Fibroblast of mammary gland (primary cell): ENCODE data around the gene MRGPRG.
A peak's percentile ranks its signal among the peaks of the same experiment; 100 is the strongest.

ENCODE experiments used
- DNase-seq: peaks from one replicate; pipeline ENCODE4 v3.0.0-alpha.2; 2010; ENCODE audit warnings: low read depth
- H3K4me3 ChIP-seq: 2 replicates; pipeline ENCODE4 v1.5.1; 2011; ENCODE audit warnings: low read depth, mild to moderate bottlenecking, low read length, moderate library complexity; ENCODE audit not compliant: control insufficient read depth
- CTCF ChIP-seq: conservative IDR thresholded peaks from 2 replicates; pipeline ENCODE4 v1.5.1; 2011; ENCODE audit warnings: low read depth, low read length, inconsistent platforms; ENCODE audit not compliant: control insufficient read depth, insufficient read depth

The MRGPRG gene

GRCh38 chr11:3196161-3197043 is 22.2 kb downstream of the MRGPRG start:
- DNase-seq, result no peak
- no peak overlapping the region for H3K4me3 ChIP-seq
- no peak for TF ChIP-seq CTCF

DNA sequence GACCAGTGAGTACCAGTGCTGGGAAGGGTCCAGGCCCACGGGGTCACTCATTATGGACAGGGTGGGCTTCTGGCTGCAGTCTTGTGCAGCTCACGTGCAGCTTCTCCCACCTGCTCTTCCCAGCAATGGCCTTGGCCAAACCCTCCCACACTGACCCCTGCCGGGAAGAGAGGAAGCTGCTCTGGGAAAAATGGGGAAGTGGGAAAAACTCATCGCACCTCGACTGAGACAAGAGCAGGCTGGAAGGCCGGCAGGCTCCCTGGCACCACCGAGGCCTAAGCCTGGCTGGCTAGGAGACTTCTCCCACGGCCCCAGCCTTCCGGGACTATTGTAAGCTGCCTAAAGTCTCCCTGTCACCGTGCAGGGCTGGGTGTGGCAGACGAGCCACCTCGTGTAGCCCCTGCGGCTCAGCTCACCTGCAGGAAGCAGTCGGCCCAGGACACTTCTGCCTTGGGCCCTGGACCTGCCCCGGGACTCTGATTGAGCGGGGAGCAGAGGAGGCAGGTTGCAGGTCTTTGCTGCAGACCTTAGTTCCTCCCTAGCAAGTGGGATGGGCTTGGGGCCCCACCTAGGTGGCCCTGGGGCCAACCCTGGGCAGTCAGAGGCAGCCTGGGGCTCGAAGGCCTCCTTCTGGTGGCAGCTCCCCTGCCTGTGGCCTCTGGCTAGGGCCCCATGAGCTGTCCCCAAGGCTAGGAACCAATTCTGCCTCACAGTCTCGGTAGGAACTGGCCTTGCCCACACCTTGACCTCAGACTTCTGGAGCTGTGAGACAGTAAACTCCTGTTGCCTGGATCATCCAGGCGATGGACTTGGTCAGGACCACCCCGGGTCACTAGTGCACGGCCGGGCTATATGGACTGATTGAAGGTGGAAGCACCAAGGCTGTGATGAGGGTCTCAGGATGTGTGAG is 23.1 kb downstream of the MRGPRG start:
- no peak overlapping the region for H3K4me3 ChIP-seq
- peak; percentile 67 for TF ChIP-seq CTCF
- peak; percentile 30 for DNase-seq

- TF ChIP-seq CTCF, result no peak
- DNase-seq, result no peak
- H3K4me3 ChIP-seq, result no peak overlapping the region
Observed at GRCh38 chr11:3194016-3194816, 24.4 kb downstream of the MRGPRG start.

GRCh38 chr11:3193373-3194015 is 25.1 kb downstream of the MRGPRG start:
- DNase-seq, result no peak
- H3K4me3 ChIP-seq, result no peak overlapping the region
- no peak for TF ChIP-seq CTCF

- DNase-seq, result no peak
- TF ChIP-seq CTCF, result no peak
- H3K4me3 ChIP-seq, result no peak overlapping the region
Observed at GRCh38 chr11:3192511-3193372, 25.9 kb downstream of the MRGPRG start.
